Suppressor macrophage treated with lipopolysaccharide for 4 hours (primary cell): Measurements from ENCODE around the gene MUC6.

Source experiments
- DNase-seq: peaks from one replicate; pipeline ENCODE4 v3.0.0-alpha.2; 2020

The MUC6 gene

GRCh38 chr11:1036303-1036923, at the start of gene MUC6:
Gene MUC6, minus strand, starts transcription at chr11:1036718. Its CDS starts 63 bp downstream, at chr11:1036655.
- no peak for DNase-seq

GRCh38 chr11:1085440-1086170, 49.1 kb upstream of the MUC6 start:
- DNase-seq, result no peak

- DNase-seq, result no peak
Observed at GRCh38 chr11:1084561-1085439, 48.3 kb upstream of the MUC6 start.

- DNase-seq, result no peak
Observed at GRCh38 chr11:1083621-1084551, 47.4 kb upstream of the MUC6 start.

GRCh38 chr11:1082728-1083620, 46.5 kb upstream of the MUC6 start:
- no peak for DNase-seq

GRCh38 chr11:1082346-1082727, 45.8 kb upstream of the MUC6 start:
- no peak for DNase-seq

GRCh38 chr11:1081601-1082311, 45.2 kb upstream of the MUC6 start:
- no peak for DNase-seq

GRCh38 chr11:1078191-1078601, 41.7 kb upstream of the MUC6 start:
- DNase-seq, result no peak

- DNase-seq, result no peak
Observed at GRCh38 chr11:1077417-1078119, 41.0 kb upstream of the MUC6 start.

GRCh38 chr11:1077033-1077416, 40.5 kb upstream of the MUC6 start:
- no peak for DNase-seq

GRCh38 chr11:1076061-1076665, 39.6 kb upstream of the MUC6 start:
- DNase-seq, result no peak

- DNase-seq, result no peak
Observed at GRCh38 chr11:1075341-1075911, 38.9 kb upstream of the MUC6 start.

- no peak for DNase-seq
Observed at GRCh38 chr11:1074244-1075221, 38.0 kb upstream of the MUC6 start, which contains the start of gene MUC2. Gene MUC2, plus strand, starts transcription at chr11:1074874.

- DNase-seq, result no peak
Observed at GRCh38 chr11:1073851-1074243, 37.3 kb upstream of the MUC6 start.

- DNase-seq, result peak; percentile 77
Observed at GRCh38 chr11:1073261-1073724, 36.8 kb upstream of the MUC6 start.

GRCh38 chr11:1072821-1073231, 36.3 kb upstream of the MUC6 start:
- DNase-seq, result no peak

GRCh38 chr11:1072116-1072820, 35.8 kb upstream of the MUC6 start:
- DNase-seq, result no peak
